HepG2 (cell line): ENCODE measurements around the gene ATP1B2.

Source experiments
- DPF2 ChIP-seq: sonication (generic); formaldehyde crosslinking; IDR thresholded peaks from 2 replicates; pipeline ENCODE4 v1.4.0; 2020; ENCODE audit warnings: mild to moderate bottlenecking, low read depth, missing genetic modification reagents, borderline replicate concordance
- FOXO1 ChIP-seq: sonication (generic); formaldehyde crosslinking; IDR thresholded peaks from 2 replicates; pipeline ENCODE4 v1.4.0; 2020; ENCODE audit warnings: missing genetic modification reagents
- KAT8 ChIP-seq: IDR thresholded peaks from 2 replicates; pipeline ENCODE4 v1.6.1; 2016; ENCODE audit warnings: missing genetic modification reagents, missing compliant biosample characterization
- MXI1 ChIP-seq: IDR thresholded peaks from 3 replicates; pipeline ENCODE4 v1.6.1; 2012; ENCODE audit warnings: low read depth, low read length, inconsistent platforms, borderline replicate concordance
- RFXANK ChIP-seq: IDR thresholded peaks from 2 replicates; pipeline ENCODE4 v1.6.1; 2016
- SIN3A ChIP-seq: IDR thresholded peaks from 2 replicates; pipeline ENCODE4 v1.6.1; 2011; ENCODE audit warnings: low read depth, mild to moderate bottlenecking, control low read depth, low read length, borderline replicate concordance
- ZNF24 ChIP-seq: fragments of 450-650 bp; IDR thresholded peaks from 2 replicates; pipeline ENCODE4 v1.6.1; 2017; ENCODE audit warnings: antibody characterized with exemption, mild to moderate bottlenecking
- ZNF354B ChIP-seq: sonication (generic); formaldehyde crosslinking; IDR thresholded peaks from 2 replicates; pipeline ENCODE4 v1.8.0; 2022; ENCODE audit warnings: mild to moderate bottlenecking, missing genetic modification reagents
- ZNF513 ChIP-seq: sonication (generic); formaldehyde crosslinking; conservative IDR thresholded peaks from 2 replicates; pipeline ENCODE4 v1.5.0; 2020; ENCODE audit warnings: missing genetic modification reagents
- TF ChIP-seq, protein P1 (sequence below): sonication (generic); formaldehyde crosslinking; IDR thresholded peaks from 2 replicates; pipeline ENCODE4 v1.4.0; 2020; ENCODE audit warnings: missing genetic modification reagents
- TF ChIP-seq, protein P2 (sequence below): sonication (generic); formaldehyde crosslinking; IDR thresholded peaks from 2 replicates; pipeline ENCODE4 v1.4.0; 2020; ENCODE audit warnings: missing genetic modification reagents

DNA sequence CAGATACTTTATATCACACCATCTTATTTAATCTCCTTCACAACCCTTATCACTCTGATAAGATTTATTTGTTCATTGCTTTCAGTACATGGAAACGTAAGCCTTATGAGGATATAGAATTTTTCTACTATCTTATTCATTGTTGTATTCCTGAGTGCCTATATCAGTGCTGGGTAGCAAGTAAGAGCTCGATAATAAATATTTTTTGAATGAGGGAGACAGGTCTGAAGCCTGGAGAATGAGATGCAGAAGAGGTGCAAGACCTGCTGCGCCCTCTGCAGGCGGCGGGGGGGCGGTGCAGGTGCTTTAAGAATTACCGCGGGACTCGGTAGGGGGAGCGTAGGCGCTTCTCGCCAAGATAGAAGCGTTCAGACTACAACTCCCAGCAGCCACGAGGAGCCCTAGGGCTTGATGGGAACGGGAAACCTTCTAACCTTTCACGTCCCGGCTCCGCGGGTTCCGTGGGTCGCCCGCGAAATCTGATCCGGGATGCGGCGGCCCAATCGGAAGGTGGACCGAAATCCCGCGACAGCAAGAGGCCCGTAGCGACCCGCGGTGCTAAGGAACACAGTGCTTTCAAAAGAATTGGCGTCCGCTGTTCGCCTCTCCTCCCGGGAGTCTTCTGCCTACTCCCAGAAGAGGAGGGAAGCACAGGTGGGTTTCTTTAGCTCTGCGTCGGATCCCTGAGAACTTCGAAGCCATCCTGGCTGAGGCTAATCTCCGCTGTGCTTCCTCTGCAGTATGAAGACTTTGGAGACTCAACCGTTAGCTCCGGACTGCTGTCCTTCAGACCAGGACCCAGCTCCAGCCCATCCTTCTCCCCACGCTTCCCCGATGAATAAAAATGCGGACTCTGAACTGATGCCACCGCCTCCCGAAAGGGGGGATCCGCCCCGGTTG lies 37.4 kb downstream of the ATP1B2 start, which contains the start of gene WRAP53:
- TF ChIP-seq, protein P1, sequence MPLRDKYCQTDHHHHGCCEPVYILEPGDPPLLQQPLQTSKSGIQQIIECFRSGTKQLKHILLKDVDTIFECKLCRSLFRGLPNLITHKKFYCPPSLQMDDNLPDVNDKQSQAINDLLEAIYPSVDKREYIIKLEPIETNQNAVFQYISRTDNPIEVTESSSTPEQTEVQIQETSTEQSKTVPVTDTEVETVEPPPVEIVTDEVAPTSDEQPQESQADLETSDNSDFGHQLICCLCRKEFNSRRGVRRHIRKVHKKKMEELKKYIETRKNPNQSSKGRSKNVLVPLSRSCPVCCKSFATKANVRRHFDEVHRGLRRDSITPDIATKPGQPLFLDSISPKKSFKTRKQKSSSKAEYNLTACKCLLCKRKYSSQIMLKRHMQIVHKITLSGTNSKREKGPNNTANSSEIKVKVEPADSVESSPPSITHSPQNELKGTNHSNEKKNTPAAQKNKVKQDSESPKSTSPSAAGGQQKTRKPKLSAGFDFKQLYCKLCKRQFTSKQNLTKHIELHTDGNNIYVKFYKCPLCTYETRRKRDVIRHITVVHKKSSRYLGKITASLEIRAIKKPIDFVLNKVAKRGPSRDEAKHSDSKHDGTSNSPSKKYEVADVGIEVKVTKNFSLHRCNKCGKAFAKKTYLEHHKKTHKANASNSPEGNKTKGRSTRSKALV: no peak
- no peak for TF ChIP-seq DPF2 (CRISPR knock-in tag)
- no peak for TF ChIP-seq ZNF24
- TF ChIP-seq KAT8 (CRISPR knock-in tag): peak; percentile 83
- no peak for TF ChIP-seq ZNF513 (CRISPR knock-in tag)
- no peak for TF ChIP-seq ZNF354B (CRISPR knock-in tag)
- TF ChIP-seq FOXO1 (CRISPR knock-in tag): no peak
- peak; percentile 97 for TF ChIP-seq SIN3A
- TF ChIP-seq, protein P2, sequence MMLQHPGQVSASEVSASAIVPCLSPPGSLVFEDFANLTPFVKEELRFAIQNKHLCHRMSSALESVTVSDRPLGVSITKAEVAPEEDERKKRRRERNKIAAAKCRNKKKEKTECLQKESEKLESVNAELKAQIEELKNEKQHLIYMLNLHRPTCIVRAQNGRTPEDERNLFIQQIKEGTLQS (CRISPR knock-in tag): no peak
- TF ChIP-seq RFXANK (CRISPR knock-in tag): 0 out of 2 replicates have a peak, but pooled peaks have one; percentile 24
- TF ChIP-seq MXI1: peak; percentile 90; the same call in 2 of the 3 replicates
